Epithelial cell of esophagus (primary cell): ENCODE data around the gene COX17.

Source experiments
- DNase-seq: peaks from one replicate; pipeline ENCODE4 v3.0.0; 2010; ENCODE audit warnings: low read depth
- H3K4me3 ChIP-seq: 2 replicates; pipeline ENCODE4 v1.5.1; 2011; ENCODE audit warnings: mild to moderate bottlenecking, low read length, control low read depth
- CTCF ChIP-seq: IDR thresholded peaks from 2 replicates; pipeline ENCODE4 v1.5.1; 2011; ENCODE audit warnings: low read depth, mild to moderate bottlenecking, low read length, control low read depth, inconsistent platforms; ENCODE audit not compliant: insufficient read depth; ENCODE audit errors: missing control alignments

Gene COX17

DNA sequence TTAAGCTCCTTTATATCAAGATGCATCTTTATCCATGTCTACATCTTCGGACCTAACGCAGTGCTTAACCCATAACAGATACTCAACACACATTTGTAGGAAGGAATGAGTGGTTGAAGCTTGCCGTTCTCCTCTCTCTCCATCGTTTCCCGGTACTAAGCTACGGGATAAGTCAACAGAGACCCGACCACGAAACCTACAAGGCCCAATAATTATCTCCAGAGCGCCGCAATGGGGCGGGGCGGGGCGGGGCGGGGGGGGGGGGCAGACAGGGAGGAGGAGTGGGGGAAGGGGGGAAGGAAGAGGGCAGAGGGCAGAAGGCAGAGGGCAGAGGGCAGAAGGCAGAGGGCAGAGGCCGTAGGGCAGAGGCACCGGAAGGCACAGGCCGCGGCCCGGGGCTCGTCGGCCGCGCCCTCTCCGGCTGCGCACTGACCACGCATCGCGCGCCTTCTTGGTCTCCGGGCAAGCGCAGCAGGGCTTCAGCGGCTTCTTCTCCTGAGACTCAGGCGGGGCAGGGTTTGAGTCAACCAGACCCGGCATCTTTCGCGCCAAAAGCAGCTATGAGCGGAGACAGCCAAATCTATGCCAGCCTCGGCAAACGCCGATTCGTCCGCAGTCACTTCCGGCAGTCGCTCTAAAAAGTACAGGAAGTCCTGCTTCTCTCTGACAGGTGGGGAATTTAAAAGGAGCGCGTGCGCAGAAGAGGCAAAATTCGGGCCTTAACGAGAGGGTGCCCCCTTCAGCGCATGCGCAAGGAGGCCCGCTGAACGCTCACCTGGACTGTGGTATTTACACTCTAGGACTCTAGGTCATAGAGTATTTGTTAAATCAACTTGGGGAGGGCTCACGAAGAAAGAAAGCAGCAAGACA lies at the start of gene COX17:
Gene COX17, minus strand, starts transcription at position 636 of the 870 bp plus-strand sequence. Its CDS starts 96 bp downstream, at position 540.
- peak within 1 kb of the TSS; percentile 74 for H3K4me3 ChIP-seq
- TF ChIP-seq CTCF, result no peak
- peak; percentile 97 for DNase-seq

DNA sequence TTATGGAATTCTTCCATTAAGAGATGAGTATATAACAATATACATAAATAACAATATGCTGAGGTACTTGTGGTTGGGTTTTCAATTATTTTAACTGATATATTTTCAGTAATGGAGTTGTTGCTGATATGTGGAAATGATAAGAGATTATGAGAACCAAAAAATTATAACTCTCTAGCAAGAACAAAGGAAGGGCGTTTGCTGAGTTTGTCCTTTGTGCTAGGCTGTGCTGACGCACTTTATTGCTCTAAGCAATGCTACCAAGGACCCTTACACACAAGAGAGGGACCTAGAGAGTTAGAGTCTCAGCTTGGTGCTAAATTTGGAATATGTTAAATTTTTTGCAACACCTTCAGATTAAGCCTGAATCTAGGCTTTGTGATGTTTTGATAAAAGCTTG lies 49.7 kb upstream of the COX17 start:
- no peak for TF ChIP-seq CTCF
- no peak for DNase-seq
- H3K4me3 ChIP-seq, result no peak overlapping the region

DNA sequence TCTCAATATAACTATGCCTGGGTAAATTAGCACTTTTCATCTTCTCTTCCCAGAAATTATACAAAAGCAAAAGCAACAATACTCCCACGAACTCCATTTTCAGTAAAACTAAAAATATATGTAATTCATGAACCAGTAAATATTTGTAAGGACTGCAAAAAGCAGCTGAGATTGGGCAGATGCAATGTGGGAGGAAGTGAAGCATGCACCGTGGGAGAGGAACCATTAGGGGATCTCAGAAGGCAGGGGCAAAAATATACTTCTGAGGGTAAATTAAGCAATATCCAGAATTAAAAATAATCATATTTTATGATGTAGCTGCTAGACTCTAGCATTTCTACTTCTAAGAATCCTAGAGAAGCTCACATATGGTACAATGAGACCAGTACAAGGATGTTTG lies 45.8 kb upstream of the COX17 start:
- DNase-seq, result no peak
- no peak overlapping the region for H3K4me3 ChIP-seq
- no peak for TF ChIP-seq CTCF

GRCh38 chr3:119717520-119717919 lies 40.3 kb upstream of the COX17 start:
- no peak for DNase-seq
- H3K4me3 ChIP-seq, result no peak overlapping the region
- TF ChIP-seq CTCF, result no peak

DNA sequence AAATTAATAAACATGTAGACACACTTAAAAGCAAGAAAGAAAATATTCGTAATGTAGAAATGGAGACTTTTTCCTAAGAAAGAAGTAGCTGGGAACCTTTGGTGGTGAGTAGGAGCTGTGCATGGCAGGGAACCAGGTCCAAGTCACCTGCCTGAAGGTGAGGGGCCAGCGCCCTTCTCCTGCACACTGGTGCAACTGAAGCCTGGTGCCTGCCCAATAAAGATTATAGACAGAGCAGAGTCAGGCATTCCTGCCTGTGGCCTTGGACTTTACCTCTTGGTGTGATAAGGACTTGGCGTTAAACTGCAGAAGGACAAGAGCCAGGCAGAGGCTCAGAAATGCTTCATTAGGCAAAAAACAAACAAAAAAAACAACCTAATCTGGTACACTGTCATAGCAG lies 39.8 kb upstream of the COX17 start:
- DNase-seq, result no peak
- H3K4me3 ChIP-seq, result no peak overlapping the region
- no peak for TF ChIP-seq CTCF

DNA sequence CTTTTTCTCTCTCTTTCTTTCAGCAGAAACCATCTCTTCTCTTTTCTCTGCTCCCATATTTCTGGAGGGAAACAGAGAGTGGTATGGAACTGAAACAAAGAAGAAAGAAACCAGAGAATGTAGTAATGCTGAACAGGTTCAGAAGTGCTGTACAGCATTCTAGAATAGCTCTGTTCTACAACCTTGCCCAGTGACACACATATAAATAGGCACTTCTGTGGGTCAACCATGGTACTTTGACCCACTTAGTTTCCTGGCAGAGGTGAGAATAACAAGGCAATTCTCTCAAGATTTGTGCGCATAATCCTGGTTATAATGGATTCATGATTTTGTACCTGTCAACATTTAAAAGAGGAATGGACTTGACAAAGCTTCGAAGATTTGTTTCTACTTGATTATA lies 37.9 kb upstream of the COX17 start:
- no peak overlapping the region for H3K4me3 ChIP-seq
- no peak for TF ChIP-seq CTCF
- no peak for DNase-seq
